ENCODE results near the gene VWF.

GRCh38 chr12:6099316-6099715, 25.2 kb downstream of the VWF start:
- TF ChIP-seq YY1 (IDR thresholded peaks at IDR 0.05; ENCODE audit: insufficient read depth, insufficient read length) (no peak), SUZ12 (IDR thresholded peaks at IDR 0.05; ENCODE audit: extremely low read depth, insufficient read depth, insufficient read length) (no peak)
